Measurements from ENCODE around the gene CDH13.

The CDH13 gene

DNA sequence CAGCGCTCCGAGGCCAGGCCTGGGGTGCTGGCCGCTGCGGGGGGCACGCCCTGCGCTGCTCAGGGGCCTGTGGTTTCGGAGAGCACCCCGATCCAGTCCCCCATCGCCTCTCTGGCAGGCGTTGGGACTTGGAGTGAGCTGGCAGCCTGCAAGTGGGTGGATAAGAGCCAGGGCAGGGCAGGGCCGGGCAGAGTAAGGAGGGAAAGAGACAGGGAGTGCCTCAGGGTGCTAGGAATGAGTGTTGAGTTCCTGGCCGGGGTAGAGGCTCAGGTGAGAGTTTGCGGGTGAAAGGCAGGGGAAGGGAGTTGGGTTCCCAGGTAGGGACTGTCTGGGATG is 1.3 kb downstream of the CDH13 start:
- intact Hi-C loops (cut with DNase I; ENCODE audit: low total_unique reads), result loop anchor here (5.0 kb wide), 1 partner anchor 74 kb away; no protein-coding TSS in a partner anchor
- Histone ChIP-seq H3K4me1 (peaks cover 0 to 61% (median 48%) of the 10 kb centered on the region in 4 donors), H3K27ac (peak overlapping the region; percentile 79 to 89), H3K27me3 (no peaks in the 10 kb centered on the region), H3K9me3 (no peaks in the 10 kb centered on the region), H3K4me3 (peak overlapping the region; percentile 74 to 84), H3K36me3 (no peaks in the 10 kb centered on the region)
- TF ChIP-seq, protein P1, sequence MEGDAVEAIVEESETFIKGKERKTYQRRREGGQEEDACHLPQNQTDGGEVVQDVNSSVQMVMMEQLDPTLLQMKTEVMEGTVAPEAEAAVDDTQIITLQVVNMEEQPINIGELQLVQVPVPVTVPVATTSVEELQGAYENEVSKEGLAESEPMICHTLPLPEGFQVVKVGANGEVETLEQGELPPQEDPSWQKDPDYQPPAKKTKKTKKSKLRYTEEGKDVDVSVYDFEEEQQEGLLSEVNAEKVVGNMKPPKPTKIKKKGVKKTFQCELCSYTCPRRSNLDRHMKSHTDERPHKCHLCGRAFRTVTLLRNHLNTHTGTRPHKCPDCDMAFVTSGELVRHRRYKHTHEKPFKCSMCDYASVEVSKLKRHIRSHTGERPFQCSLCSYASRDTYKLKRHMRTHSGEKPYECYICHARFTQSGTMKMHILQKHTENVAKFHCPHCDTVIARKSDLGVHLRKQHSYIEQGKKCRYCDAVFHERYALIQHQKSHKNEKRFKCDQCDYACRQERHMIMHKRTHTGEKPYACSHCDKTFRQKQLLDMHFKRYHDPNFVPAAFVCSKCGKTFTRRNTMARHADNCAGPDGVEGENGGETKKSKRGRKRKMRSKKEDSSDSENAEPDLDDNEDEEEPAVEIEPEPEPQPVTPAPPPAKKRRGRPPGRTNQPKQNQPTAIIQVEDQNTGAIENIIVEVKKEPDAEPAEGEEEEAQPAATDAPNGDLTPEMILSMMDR (IDR thresholded peaks at IDR 0.05), result no peak
- DNase-seq, result peak in 1 of 2 donors; percentile 41

DNA sequence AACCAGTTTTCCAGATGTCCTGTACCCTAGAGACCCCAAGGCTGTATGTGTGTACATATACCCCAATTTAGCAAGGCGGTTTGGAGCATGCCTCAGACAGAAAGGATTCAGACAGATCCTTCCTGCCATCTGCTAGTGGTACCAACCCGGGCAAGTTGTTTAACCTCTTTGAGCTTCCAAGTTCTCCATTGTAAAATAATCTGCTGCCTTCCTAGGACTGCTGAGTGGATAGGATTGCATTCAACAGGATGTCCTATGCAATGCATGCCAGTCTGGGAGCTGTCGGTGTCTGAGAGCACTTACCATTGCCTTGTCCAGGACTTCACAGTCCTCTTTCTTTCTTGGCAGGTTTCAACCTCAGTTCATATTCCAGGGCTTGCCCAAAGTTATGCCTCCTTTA is 1.9 kb downstream of the CDH13 start:
- DNase-seq, result no peak
- intact Hi-C loops (cut with DNase I; ENCODE audit: low total_unique reads), result loop anchor here (5.0 kb wide), 1 partner anchor 74 kb away; no protein-coding TSS in a partner anchor
- Histone ChIP-seq H3K27ac (peak overlapping the region; percentile 79 to 89), H3K4me1 (peaks cover 0 to 66% (median 51%) of the 10 kb centered on the region in 4 donors), H3K9me3 (no peaks in the 10 kb centered on the region), H3K4me3 (peak overlapping the region; percentile 74 to 84), H3K36me3 (no peaks in the 10 kb centered on the region), H3K27me3 (no peaks in the 10 kb centered on the region)
- TF ChIP-seq, protein P1 (IDR thresholded peaks at IDR 0.05), result no peak

- H3K9me3 ChIP-seq, result no peaks in the 10 kb centered on the region
- no peaks in the 10 kb centered on the region for H3K36me3 ChIP-seq
- peaks cover 0 to 74% (median 58%) of the 10 kb centered on the region in 4 donors for H3K4me1 ChIP-seq
- TF ChIP-seq, protein P1 (IDR thresholded peaks at IDR 0.05), result no peak
- H3K27me3 ChIP-seq, result no peaks in the 10 kb centered on the region
- DNase-seq, result no peak
- peak overlapping the region in 1 of 2 donors; percentile 84 for H3K4me3 ChIP-seq
- peak overlapping the region; percentile 79 to 89 for H3K27ac ChIP-seq
- intact Hi-C loops (cut with DNase I; ENCODE audit: low total_unique reads), result loop anchor here (5.0 to 10.0 kb wide), 2 partner anchors 73 to 255 kb away; no protein-coding TSS in a partner anchor
Observed at GRCh38 chr16:82629441-82630027, 2.8 kb downstream of the CDH13 start.

- TF ChIP-seq, protein P1 (IDR thresholded peaks at IDR 0.05), result no peak
- Histone ChIP-seq H3K9me3 (no peaks in the 10 kb centered on the region), H3K27me3 (no peaks in the 10 kb centered on the region), H3K27ac (peak overlapping the region; percentile 79 to 89), H3K4me1 (peaks cover 0 to 81% (median 63%) of the 10 kb centered on the region in 4 donors), H3K36me3 (no peaks in the 10 kb centered on the region), H3K4me3 (no peak overlapping the region)
- no peak for DNase-seq
- intact Hi-C loops (cut with DNase I; ENCODE audit: low total_unique reads), result loop anchor here (10.0 kb wide), 1 partner anchor 255 kb away; no protein-coding TSS in a partner anchor
Observed at GRCh38 chr16:82630219-82630618, 3.5 kb downstream of the CDH13 start.

DNA sequence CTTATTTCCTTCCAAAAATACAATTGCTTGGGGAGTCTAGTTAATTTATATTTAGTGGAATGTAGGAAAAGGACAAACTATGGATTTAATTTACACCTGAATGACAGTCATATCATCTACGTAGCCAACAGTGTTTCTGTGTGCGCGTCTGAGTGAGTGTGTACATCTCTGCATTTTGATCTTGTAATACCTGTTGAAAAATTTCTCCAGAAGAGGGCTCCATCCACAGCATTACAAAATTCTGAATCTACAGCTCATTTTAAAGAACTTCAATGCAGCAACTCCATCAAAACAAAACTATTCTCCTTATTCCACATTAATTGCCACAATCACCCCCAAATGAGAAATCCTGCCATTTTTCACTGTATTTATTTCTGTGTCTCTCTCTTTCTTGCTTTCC is 3.9 kb downstream of the CDH13 start:
- no peak overlapping the region for H3K4me3 ChIP-seq
- H3K27ac ChIP-seq, result peak overlapping the region; percentile 79 to 89
- intact Hi-C loops (cut with DNase I; ENCODE audit: low total_unique reads), result loop anchor here (10.0 kb wide), 1 partner anchor 254 kb away; no protein-coding TSS in a partner anchor
- H3K27me3 ChIP-seq, result no peaks in the 10 kb centered on the region
- DNase-seq, result no peak
- H3K36me3 ChIP-seq, result no peaks in the 10 kb centered on the region
- peaks cover 0 to 81% (median 63%) of the 10 kb centered on the region in 4 donors for H3K4me1 ChIP-seq
- TF ChIP-seq, protein P1 (IDR thresholded peaks at IDR 0.05), result peak in 1 of 2 experiments; percentile 24
- no peaks in the 10 kb centered on the region for H3K9me3 ChIP-seq

Measured in tibial artery (tissue), 4 donors.